Right lobe of liver (tissue), 4 donors: ENCODE results near the gene ADARB2.

Source experiments
- POLR2A ChIP-seq: fragments of 450-650 bp; IDR thresholded peaks from one replicate; pipeline ENCODE4 v1.6.1; 2017; ENCODE audit warnings: antibody characterized with exemption, mild to moderate bottlenecking
- TF ChIP-seq, protein P1 (sequence below), 4 donors: fragments of 200-600 bp in 3 of 4; fragments of 450-650 bp in 1 of 4; IDR thresholded peaks; one replicate each; pipeline versions ENCODE4 v1.5.1 to v1.8.0; 2016 to 2022; ENCODE audit warnings: antibody characterized with exemption in 4 of 4, mild to moderate bottlenecking in 2 of 4
- donor health status: DM: no; HTN: no; CAD: no.
- donor health status: DM: no; HTN: no; CAD: no.
- donor health status: DM: no; HTN: yes; CAD: no.

DNA sequence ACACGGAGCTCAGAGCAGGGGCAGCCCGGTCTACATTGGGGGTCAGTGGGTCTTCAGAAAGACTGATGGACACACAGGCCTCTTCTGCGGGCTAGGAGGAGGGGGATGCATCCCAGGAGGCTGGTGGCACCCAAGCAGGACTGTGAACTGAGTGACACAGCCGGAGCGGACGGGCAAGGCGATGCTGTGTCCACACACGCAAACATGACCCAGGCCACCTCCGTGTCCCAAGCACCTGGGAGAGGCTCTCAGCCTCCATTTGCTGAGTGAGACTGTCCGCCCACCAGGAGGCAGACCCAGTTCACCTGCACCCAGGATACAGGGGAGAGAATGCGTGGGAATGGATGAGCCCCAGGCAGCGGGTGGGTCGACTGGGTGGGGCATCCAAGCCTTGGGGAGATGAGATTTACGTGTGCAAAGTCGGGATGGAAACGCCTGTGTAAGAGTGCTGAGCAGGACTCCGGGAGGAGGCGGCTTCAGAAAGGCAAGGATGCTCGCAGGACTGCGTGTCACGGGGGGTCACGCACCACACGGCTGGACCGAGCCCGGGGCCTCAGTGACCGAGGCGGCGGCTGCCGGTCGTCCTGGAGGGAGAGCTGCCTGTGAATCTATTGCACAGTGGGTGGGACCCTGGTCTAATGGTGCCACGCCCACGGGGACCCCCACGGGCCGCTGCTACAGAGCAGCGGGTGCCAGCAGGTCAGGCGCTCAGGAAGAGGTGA, 262.8 kb downstream of the ADARB2 start:
- TF ChIP-seq, protein P1, sequence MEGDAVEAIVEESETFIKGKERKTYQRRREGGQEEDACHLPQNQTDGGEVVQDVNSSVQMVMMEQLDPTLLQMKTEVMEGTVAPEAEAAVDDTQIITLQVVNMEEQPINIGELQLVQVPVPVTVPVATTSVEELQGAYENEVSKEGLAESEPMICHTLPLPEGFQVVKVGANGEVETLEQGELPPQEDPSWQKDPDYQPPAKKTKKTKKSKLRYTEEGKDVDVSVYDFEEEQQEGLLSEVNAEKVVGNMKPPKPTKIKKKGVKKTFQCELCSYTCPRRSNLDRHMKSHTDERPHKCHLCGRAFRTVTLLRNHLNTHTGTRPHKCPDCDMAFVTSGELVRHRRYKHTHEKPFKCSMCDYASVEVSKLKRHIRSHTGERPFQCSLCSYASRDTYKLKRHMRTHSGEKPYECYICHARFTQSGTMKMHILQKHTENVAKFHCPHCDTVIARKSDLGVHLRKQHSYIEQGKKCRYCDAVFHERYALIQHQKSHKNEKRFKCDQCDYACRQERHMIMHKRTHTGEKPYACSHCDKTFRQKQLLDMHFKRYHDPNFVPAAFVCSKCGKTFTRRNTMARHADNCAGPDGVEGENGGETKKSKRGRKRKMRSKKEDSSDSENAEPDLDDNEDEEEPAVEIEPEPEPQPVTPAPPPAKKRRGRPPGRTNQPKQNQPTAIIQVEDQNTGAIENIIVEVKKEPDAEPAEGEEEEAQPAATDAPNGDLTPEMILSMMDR (IDR thresholded peaks at IDR 0.05) = no peak
- TF ChIP-seq POLR2A = no peak
